Retinal pigment epithelial cell (primary cell): ENCODE data around the gene EHD1.
A peak's percentile ranks its signal among the peaks of the same experiment; 100 is the strongest.
"Not testable (repeated sequence)": the region's sequence is repeated elsewhere in the genome, so short reads cannot be mapped to it uniquely, and the experiment has no call there.

Experiments
- DNase-seq: peaks from one replicate; pipeline ENCODE4 v3.0.0-alpha.2; 2010; ENCODE audit warnings: low read depth
- H3K4me3 ChIP-seq: 2 replicates; pipeline ENCODE4 v1.5.1; 2011; ENCODE audit warnings: mild to moderate bottlenecking, low read length, control low read depth, moderate library complexity
- CTCF ChIP-seq: conservative IDR thresholded peaks from 2 replicates; pipeline ENCODE4 v1.5.1; 2011; ENCODE audit warnings: low read depth, low read length, control low read depth, inconsistent platforms

The EHD1 gene

GRCh38 chr11:64823568-64824119, 54.8 kb downstream of the EHD1 start:
- no peak for TF ChIP-seq CTCF
- no peak overlapping the region for H3K4me3 ChIP-seq
- no peak for DNase-seq

GRCh38 chr11:64817476-64817875, 60.9 kb downstream of the EHD1 start:
- no peak for DNase-seq
- no peak overlapping the region for H3K4me3 ChIP-seq
- TF ChIP-seq CTCF, result no peak

- DNase-seq, H3K4me3 ChIP-seq: not testable (repeated sequence)
Measured at GRCh38 chr11:64815433-64815832, 63.0 kb downstream of the EHD1 start.

GRCh38 chr11:64814712-64815187, 63.7 kb downstream of the EHD1 start:
- no peak for TF ChIP-seq CTCF
- DNase-seq, result no peak
- no peak overlapping the region for H3K4me3 ChIP-seq

DNA sequence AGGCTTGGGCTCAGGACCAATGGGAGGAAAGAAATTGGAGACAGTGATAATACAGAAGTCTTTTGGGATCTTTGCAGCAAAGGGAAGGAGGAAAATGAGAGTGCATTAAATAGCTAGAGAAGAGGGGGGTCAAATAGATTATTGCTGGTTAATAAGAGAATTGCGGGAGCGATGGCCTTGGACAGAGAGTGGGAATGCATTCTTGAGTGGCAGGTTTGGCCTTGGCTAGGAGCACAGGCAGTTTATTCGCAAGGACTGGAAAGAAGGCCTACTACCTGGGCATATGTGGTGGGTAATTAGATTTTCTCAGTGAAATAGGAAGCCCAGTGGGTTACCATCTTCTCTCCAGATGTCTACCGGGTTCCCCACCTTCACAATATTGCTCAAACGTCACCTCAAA, 64.6 kb downstream of the EHD1 start:
- no peak for TF ChIP-seq CTCF
- no peak for DNase-seq
- no peak overlapping the region for H3K4me3 ChIP-seq

DNA sequence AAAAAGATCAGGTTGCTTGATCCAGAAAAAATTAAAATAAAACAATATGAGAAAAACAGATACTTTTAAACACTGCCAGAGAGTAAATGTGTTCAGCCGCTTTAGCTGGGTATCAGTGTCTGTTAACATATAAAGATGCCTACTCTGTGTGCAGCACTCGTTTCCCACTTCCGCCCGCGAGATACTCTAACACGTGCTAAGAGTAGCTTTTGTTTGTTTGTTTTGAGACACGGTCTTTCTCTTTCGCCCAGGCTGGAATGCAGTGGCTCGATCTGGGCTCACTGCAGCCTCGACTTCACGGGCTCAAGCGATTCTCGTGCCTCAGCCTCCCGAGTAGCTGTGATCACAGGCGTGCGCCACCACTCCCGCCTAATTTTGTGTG, 67.5 kb downstream of the EHD1 start:
- no peak for DNase-seq
- no peak for TF ChIP-seq CTCF
- peak overlapping the region; percentile 88 for H3K4me3 ChIP-seq

- peak within 1 kb of the TSS; percentile 88 for H3K4me3 ChIP-seq
- peak; percentile 77 for DNase-seq
- no peak for TF ChIP-seq CTCF
Measured at GRCh38 chr11:64810271-64810890, 68.0 kb downstream of the EHD1 start, which contains the start of gene MEN1. Gene MEN1, minus strand, starts transcription at chr11:64810551. Its CDS starts 442 bp downstream, at chr11:64810109.
